Stomach (tissue), 9 donors: ENCODE data around the gene C9orf153. TPM values are rescaled to one million over a fixed set of nuclear protein-coding genes. Genes with fewer than 3 reads are reported as not detected.

Source experiments
- DNase-seq, 2 donors: peaks; one replicate each; pipeline versions ENCODE4 v3.0.0 to v3.0.0-alpha.2; 2013 to 2019
- H3K27ac ChIP-seq, 5 donors: fragments of 200-600 bp in 4 of 5; sonication (generic) in 4 of 5; one replicate each; pipeline ENCODE4 v1.5.1; 2013 to 2019; ENCODE audit warnings: mild to moderate bottlenecking in 1 of 5, moderate library complexity in 1 of 5
- H3K27me3 ChIP-seq, 3 donors: fragments of 200-600 bp; sonication (generic); one replicate each; pipeline ENCODE4 v1.5.1; 2017 to 2019; ENCODE audit warnings: mixed run types in 1 of 3
- H3K36me3 ChIP-seq, 4 donors: fragments of 200-600 bp; sonication (generic); 1 replicate in 3 of 4; 2 replicates in 1 of 4; pipeline ENCODE4 v1.5.1; 2016 to 2019
- H3K4me1 ChIP-seq, 4 donors: fragments of 200-600 bp; sonication (generic); one replicate each; pipeline ENCODE4 v1.5.1; 2016 to 2019
- H3K4me3 ChIP-seq, 4 donors: fragments of 200-600 bp; sonication (generic) in 3 of 4; one replicate each; pipeline ENCODE4 v1.5.1; 2016 to 2019; ENCODE audit warnings: mild to moderate bottlenecking in 1 of 4
- H3K9me3 ChIP-seq, 4 donors: fragments of 200-600 bp; sonication (generic); one replicate each; pipeline ENCODE4 v1.5.1; 2016 to 2019
- CTCF ChIP-seq, 7 experiments: fragments of 450-650 bp in 4 of 7; fragments of 200-600 bp in 3 of 7; sonication (generic) in 3 of 7; IDR thresholded peaks; one replicate each; pipeline ENCODE4 v1.5.1; 2016 to 2019; ENCODE audit warnings: antibody characterized with exemption in 7 of 7, control low read depth in 2 of 7, mild to moderate bottlenecking in 1 of 7
- EP300 ChIP-seq: sonication (generic); formaldehyde crosslinking; IDR thresholded peaks from one replicate; pipeline ENCODE4 v1.6.1; 2017; ENCODE audit warnings: antibody characterized with exemption
- POLR2A ChIP-seq, 4 donors: fragments of 450-650 bp; IDR thresholded peaks; one replicate each; pipeline ENCODE4 v1.6.1; 2016; ENCODE audit warnings: antibody characterized with exemption in 4 of 4, control low read depth in 2 of 4, mild to moderate bottlenecking in 1 of 4, moderate library complexity in 1 of 4
- POLR2AphosphoS5 ChIP-seq, 3 donors: sonication (generic); formaldehyde crosslinking; IDR thresholded peaks; one replicate each; pipeline ENCODE4 v1.6.1; 2016; ENCODE audit warnings: antibody characterized with exemption in 3 of 3
- WGBS, 5 donors: extraction: QIAGEN DNeasy Blood & Tissue Kit in 3 of 5; methylation state at CpG; one replicate each; pipeline versions ENCODE4 v1.1.5 to v1.1.7; 2013 to 2018; 5-methylcytosine and 5-hydroxymethylcytosine counted together
- intact Hi-C: fragments of 100-400 bp; cut with DNase I; formaldehyde crosslinking; loops from one replicate; pipeline ENCODE4 v1.15.1; 2023; ENCODE audit warnings: low total_unique reads
- polyA plus RNA-seq, 3 donors: library from polyadenylated mRNA; stranded (reverse); fragments of 200-250 nt; gene quantifications; one replicate each; pipeline ENCODE4 v1.2.3, GENCODE V29; 2013
- total RNA-seq, 5 donors: library from RNA; depleted of rRNA; stranded (reverse); fragments of >200 nt; gene quantifications; one replicate each; pipeline versions ENCODE4 v1.1.0 to v1.2.3, GENCODE V29; 2014 to 2016
- donor health status: healthy with polysubstance abuse.
- donor health status: Bipolar disorder and iron deficiency.
- donor health status: healthy.

The C9orf153 gene
- total and polyA plus RNA-seq, 8 donors, result 0.92 TPM; not detected in 7

GRCh38 chr9:86219606-86220005 lies 39.9 kb downstream of the C9orf153 start:
- WGBS, 5 donors, result 76 to 89% (median 84%) methylated on average over 3 of the region's 3 CpGs
- TF ChIP-seq EP300, result no peak
- no peak for TF ChIP-seq CTCF (IDR thresholded peaks at IDR 0.05)
- no peak for TF ChIP-seq POLR2AphosphoS5 (IDR thresholded peaks at IDR 0.05)
- no peak for TF ChIP-seq POLR2A (IDR thresholded peaks at IDR 0.05)
- intact Hi-C loops, result no loop called here
- Histone ChIP-seq H3K27me3 (no peaks in the 10 kb centered on the region), H3K4me1 (no peaks in the 10 kb centered on the region), H3K9me3 (no peaks in the 10 kb centered on the region), H3K36me3 (no peaks in the 10 kb centered on the region), H3K27ac (no peak overlapping the region), H3K4me3 (no peak overlapping the region)
- no peak for DNase-seq

- TF ChIP-seq EP300, result no peak
- no peak for TF ChIP-seq CTCF (IDR thresholded peaks at IDR 0.05)
- TF ChIP-seq POLR2A (IDR thresholded peaks at IDR 0.05), result no peak
- no peak for TF ChIP-seq POLR2AphosphoS5 (IDR thresholded peaks at IDR 0.05)
- no peaks in the 10 kb centered on the region for H3K27me3 ChIP-seq
- DNase-seq, result no peak
- 68 to 76% (median 73%) methylated on average over 7 of the region's 7 CpGs for WGBS, 5 donors
- no peaks in the 10 kb centered on the region for H3K36me3 ChIP-seq
- H3K9me3 ChIP-seq, result no peaks in the 10 kb centered on the region
- no peak overlapping the region for H3K4me3 ChIP-seq
- no peak overlapping the region for H3K27ac ChIP-seq
- H3K4me1 ChIP-seq, result no peaks in the 10 kb centered on the region
- intact Hi-C loops, result no loop called here
Measured at GRCh38 chr9:86217076-86217755, 42.2 kb downstream of the C9orf153 start.

- Histone ChIP-seq H3K27ac (no peak overlapping the region), H3K27me3 (no peaks in the 10 kb centered on the region), H3K36me3 (no peaks in the 10 kb centered on the region), H3K4me3 (no peak overlapping the region), H3K4me1 (no peaks in the 10 kb centered on the region), H3K9me3 (no peaks in the 10 kb centered on the region)
- no peak for TF ChIP-seq POLR2A (IDR thresholded peaks at IDR 0.05)
- intact Hi-C loops, result no loop called here
- WGBS, 5 donors, result 71 to 92% (median 83%) methylated on average over 5 of the region's 5 CpGs
- DNase-seq, result no peak
Measured at GRCh38 chr9:86207193-86207592, 52.3 kb downstream of the C9orf153 start.

GRCh38 chr9:86202338-86202882 lies 57.0 kb downstream of the C9orf153 start:
- peak in 1 of 2 donors; percentile 65 for DNase-seq
- peaks cover 0 to 4% (median 0%) of the 10 kb centered on the region in 4 donors for H3K4me1 ChIP-seq
- TF ChIP-seq CTCF (IDR thresholded peaks at IDR 0.05), result peak in 5 of 7 experiments; percentile 37 to 84 (median 53)
- no peak for TF ChIP-seq POLR2A (IDR thresholded peaks at IDR 0.05)
- H3K27ac ChIP-seq, result no peak overlapping the region
- H3K9me3 ChIP-seq, result no peaks in the 10 kb centered on the region
- H3K36me3 ChIP-seq, result no peaks in the 10 kb centered on the region
- WGBS, 5 donors, result 24 to 34% (median 28%) methylated on average over 5 of the region's 5 CpGs
- intact Hi-C loops, result no loop called here
- H3K27me3 ChIP-seq, result no peaks in the 10 kb centered on the region
- no peak overlapping the region for H3K4me3 ChIP-seq
